Progenitor cell of endocrine pancreas (in vitro differentiated cells): ENCODE measurements around the gene VPS26B. TPM values are rescaled to one million over a fixed set of nuclear protein-coding genes. Genes with fewer than 3 reads are reported as not detected.
A peak's percentile ranks its signal among the peaks of the same experiment; 100 is the strongest.

Source experiments
- DNase-seq: peaks from one replicate; pipeline ENCODE4 v3.0.0; 2021; ENCODE audit warnings: low spot score; ENCODE audit not compliant: unreplicated experiment
- H3K27ac Mint-ChIP-seq: 2 replicates; pipeline ENCODE4 v1.8.0; 2021; ENCODE audit warnings: mild to moderate bottlenecking, moderate library complexity, mixed read lengths
- H3K27me3 Mint-ChIP-seq: 2 replicates; pipeline ENCODE4 v1.8.0; 2021; ENCODE audit warnings: mixed read lengths
- H3K36me3 Mint-ChIP-seq: 2 replicates; pipeline ENCODE4 v1.8.0; 2022; ENCODE audit warnings: mixed read lengths; ENCODE audit not compliant: insufficient read depth
- H3K4me1 Mint-ChIP-seq: 2 replicates; pipeline ENCODE4 v1.8.0; 2021; ENCODE audit warnings: low read depth, mixed read lengths
- H3K4me3 Mint-ChIP-seq: 2 replicates; pipeline ENCODE4 v1.8.0; 2021; ENCODE audit warnings: low read depth, mild to moderate bottlenecking, moderate library complexity, mixed read lengths
- H3K9me3 Mint-ChIP-seq: 2 replicates; pipeline ENCODE4 v1.8.0; 2021; ENCODE audit warnings: low read depth, mixed read lengths
- CTCF ChIP-seq: fragments of 200-600 bp; sonication (generic); IDR thresholded peaks from one replicate; pipeline ENCODE4 v1.5.0; 2021; ENCODE audit warnings: antibody characterized with exemption, mild to moderate bottlenecking; ENCODE audit not compliant: unreplicated experiment
- total RNA-seq: library from RNA; stranded (reverse); gene quantifications from 2 replicates; pipeline ENCODE4 v1.2.1, GENCODE V29; 2021

The VPS26B gene
- total RNA-seq, 1 donor from 2014 or later = 39.6 TPM

- H3K4me1 Mint-ChIP-seq = no peaks in the 10 kb centered on the region
- H3K36me3 Mint-ChIP-seq = peaks cover 14% of the 10 kb centered on the region
- no peaks in the 10 kb centered on the region for H3K9me3 Mint-ChIP-seq
- no peak overlapping the region for H3K27ac Mint-ChIP-seq
- no peak overlapping the region for H3K4me3 Mint-ChIP-seq
- TF ChIP-seq CTCF = no peak
- DNase-seq = no peak
- H3K27me3 Mint-ChIP-seq = no peaks in the 10 kb centered on the region
Measured at GRCh38 chr11:134206185-134206584, 18.3 kb upstream of the VPS26B start.

DNA sequence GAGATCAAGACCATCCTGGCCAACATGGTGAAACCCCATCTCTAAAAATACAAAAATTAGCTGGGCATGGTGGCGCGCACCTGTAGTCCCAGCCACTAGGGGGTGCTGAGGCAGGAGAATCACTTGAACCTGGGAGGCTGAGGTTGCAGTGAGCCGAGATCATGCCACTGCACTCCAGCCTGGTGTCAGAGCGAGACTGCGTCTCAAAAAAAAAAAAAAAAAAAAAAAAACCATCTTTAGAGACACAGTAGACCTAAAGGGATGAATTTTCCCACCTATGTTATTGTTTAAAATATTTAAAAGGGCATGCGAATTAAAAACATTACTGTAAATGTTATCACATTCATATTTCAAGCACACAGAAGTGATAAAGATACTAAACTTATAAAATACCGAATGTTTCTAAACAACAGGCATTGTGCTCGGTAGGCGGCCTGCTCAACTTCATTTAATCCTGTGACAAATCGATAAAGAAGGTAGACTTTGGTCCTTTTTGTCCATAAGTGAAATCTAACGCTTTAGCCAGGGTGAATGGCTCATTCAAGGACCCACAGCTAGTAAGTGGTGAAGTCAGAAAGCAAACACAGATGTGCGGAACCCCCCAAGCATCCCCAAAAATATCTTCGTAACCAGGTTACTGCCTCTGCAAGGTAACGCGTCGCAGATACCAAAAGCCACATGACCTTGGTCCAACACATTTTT lies 16.8 kb upstream of the VPS26B start:
- peak; percentile 32 for DNase-seq
- H3K9me3 Mint-ChIP-seq = no peaks in the 10 kb centered on the region
- H3K4me3 Mint-ChIP-seq = no peak overlapping the region
- no peaks in the 10 kb centered on the region for H3K4me1 Mint-ChIP-seq
- H3K27ac Mint-ChIP-seq = peak overlapping the region; percentile 33
- peaks cover 12% of the 10 kb centered on the region for H3K36me3 Mint-ChIP-seq
- no peaks in the 10 kb centered on the region for H3K27me3 Mint-ChIP-seq
- TF ChIP-seq CTCF = peak; percentile 80

GRCh38 chr11:134215836-134216235 lies 8.6 kb upstream of the VPS26B start:
- Mint-ChIP-seq H3K27me3 (no peaks in the 10 kb centered on the region), H3K36me3 (peaks cover 6% of the 10 kb centered on the region), H3K9me3 (no peaks in the 10 kb centered on the region), H3K4me3 (no peak overlapping the region), H3K27ac (no peak overlapping the region), H3K4me1 (no peaks in the 10 kb centered on the region)
- DNase-seq = no peak
- TF ChIP-seq CTCF = no peak

DNA sequence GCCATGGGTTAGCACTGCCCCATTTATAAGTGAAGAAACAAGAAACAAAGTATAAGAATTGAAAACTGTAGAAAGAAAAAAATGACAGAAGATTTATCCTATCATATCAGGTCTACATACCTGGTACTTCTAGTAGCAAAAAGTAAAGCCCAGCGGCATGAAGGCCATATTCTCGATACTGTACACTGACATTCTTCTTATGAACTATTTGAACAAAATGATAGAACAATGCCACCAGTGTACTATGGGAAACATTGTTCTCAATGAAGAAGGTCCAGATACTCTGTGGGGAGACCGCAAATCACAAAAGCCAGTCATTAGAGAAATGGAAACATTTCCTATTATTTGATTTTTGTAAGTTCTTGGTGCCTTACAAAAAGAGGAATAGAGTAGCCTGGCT lies 7.7 kb upstream of the VPS26B start:
- peaks cover 3% of the 10 kb centered on the region for H3K36me3 Mint-ChIP-seq
- no peak for DNase-seq
- no peaks in the 10 kb centered on the region for H3K4me1 Mint-ChIP-seq
- no peaks in the 10 kb centered on the region for H3K27me3 Mint-ChIP-seq
- no peak overlapping the region for H3K4me3 Mint-ChIP-seq
- H3K9me3 Mint-ChIP-seq = no peaks in the 10 kb centered on the region
- H3K27ac Mint-ChIP-seq = no peak overlapping the region
- TF ChIP-seq CTCF = no peak

GRCh38 chr11:134223121-134223520 lies 1.4 kb upstream of the VPS26B start:
- Mint-ChIP-seq H3K9me3 (no peaks in the 10 kb centered on the region), H3K27ac (peak overlapping the region; percentile 86), H3K4me1 (peaks cover 14% of the 10 kb centered on the region), H3K36me3 (peaks cover 3% of the 10 kb centered on the region), H3K27me3 (no peaks in the 10 kb centered on the region), H3K4me3 (peak overlapping the region; percentile 80)
- TF ChIP-seq CTCF = no peak
- no peak for DNase-seq
